Activated naive CD4-positive, alpha-beta T cell (primary cell): Measurements from ENCODE around the gene ZFYVE21.
"Not testable (repeated sequence)": the region's sequence is repeated elsewhere in the genome, so short reads cannot be mapped to it uniquely, and the experiment has no call there.

Experiments used
- DNase-seq, 4 experiments: peaks; one replicate each; lab custom pipeline; 2025; lab: John Stamatoyannopoulos, UW

ZFYVE21 gene

DNA sequence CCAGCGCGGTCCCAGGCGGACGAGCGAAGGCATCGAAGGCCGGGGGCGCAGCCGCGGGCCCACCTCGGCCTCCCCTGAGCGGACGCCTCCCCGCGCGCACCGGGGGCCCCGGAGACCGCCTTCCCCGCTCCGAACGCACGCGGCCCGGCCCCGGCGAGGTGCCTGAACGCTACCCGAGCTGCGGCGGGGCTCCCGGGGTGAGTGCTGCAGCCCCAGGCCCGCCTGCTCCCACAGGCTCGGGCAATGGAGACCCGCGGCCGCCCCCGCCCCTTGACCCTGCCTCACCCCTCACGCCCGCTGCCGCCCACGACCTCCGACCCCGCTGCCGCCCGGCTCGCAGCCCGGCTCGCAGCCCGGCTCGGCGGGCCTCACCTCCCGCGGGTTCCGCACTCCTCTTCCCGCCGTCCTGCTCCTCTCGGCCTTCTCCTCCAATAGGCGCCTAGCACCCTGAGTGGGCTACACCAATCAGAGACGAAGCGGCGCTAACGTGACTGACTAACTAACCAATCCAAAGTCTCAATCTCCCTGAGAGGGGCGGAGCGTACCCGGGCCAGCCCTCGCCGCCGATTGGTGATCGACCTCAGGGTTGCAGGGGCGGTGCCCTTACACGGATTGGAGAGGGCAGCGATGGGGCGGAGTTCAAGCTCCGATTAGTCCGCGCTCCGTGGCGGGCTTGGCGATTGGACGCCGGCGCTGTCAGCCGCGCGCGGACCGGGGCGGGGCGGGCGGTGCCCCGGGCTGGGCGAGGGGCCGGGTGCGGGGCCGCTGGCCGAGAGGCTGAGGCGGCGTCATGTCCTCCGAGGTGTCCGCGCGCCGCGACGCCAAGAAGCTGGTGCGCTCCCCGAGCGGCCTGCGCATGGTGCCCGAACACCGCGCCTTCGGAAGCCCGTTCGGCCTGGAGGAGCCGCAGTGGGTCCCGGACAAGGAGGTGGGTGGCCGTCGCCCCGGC lies at the start of gene ZFYVE21, which contains the start of gene XRCC3:
TSS of gene ZFYVE21 (plus strand) at position 759 of the 949 bp plus-strand sequence. CDS start at position 791, 32 bp downstream.
TSS of gene XRCC3 (minus strand) at position 400 of the 949 bp plus-strand sequence. CDS start 4,364 bp downstream, outside the sequence.
- DNase-seq: peak; percentile 97 to 99 (median 98)

DNA sequence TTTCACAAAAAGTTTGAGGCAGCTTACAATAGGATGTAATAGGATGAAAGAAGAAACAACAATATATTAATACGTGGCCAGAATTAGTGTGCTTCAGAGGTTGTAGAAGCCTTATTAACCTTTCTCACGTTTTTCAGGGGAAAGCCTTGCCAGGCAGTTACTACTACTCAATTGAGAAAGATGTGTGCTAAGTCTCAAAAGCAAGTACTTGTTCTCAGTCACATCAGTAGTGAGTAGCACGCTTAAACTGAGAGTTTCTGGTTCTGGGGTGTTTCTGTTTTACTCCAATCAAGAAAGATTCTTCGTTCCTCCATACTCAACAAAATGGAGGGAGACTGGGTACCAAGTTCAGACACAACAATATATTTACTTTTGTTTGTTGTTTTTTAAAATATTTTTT lies 47.9 kb upstream of the ZFYVE21 start:
- DNase-seq: no peak

DNA sequence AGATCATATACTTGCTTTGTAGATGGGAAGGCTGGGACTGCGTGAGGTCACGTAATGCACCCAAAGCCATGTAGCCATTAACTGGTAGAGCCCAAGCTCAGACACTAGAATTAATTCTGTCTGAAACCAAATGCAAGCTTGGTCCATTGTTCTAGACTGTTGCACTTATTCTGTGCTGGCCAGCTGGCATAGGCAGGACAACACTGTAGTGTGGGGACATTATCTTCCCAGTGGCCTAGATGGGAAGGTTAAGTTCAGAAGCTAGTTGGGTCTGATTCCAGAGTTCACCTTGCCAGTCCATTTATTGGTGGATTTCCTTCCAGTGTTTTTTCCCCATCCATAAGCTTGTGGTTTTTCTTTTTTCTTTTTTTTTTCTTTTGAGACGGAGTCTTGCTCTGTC lies 47.5 kb upstream of the ZFYVE21 start:
- DNase-seq: no peak

DNA sequence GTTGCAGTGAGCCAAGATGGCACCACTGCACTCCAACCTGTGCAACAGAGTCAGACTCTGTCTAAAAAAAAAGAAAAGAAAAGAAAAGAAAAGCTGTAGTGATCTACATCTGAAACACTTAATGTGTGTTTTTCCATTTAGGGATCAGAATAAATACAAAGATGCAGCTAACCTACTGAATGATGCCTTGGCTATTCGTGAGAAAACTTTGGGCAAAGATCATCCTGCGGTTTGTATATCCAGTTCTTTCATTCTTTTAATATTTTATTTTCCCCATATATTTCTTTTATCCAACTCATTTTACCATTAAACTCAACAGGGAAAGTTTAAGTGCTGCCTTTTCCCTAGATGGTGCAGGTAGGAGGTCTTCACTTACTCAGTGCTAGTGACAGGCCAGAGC lies 46.2 kb upstream of the ZFYVE21 start:
- no peak for DNase-seq

DNA sequence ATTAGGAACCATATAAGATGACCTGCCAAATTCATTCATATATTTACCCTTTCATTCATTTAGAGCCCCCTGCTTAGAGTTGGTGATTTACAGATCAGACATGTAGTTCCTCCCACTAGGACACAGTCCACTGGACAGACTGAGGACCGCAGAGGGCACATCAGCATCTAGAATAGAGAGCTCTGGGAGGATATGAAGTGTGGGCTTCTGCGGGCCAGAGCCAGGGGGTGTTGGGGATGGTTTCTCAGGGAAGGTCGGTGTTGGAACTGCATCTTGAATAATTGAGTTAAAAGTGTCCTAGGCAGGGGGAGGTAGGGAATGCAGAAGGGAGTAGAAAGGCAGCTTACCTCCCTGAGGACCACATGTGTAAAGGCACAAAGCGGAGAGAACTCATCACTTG lies 43.7 kb upstream of the ZFYVE21 start:
- DNase-seq: no peak

DNA sequence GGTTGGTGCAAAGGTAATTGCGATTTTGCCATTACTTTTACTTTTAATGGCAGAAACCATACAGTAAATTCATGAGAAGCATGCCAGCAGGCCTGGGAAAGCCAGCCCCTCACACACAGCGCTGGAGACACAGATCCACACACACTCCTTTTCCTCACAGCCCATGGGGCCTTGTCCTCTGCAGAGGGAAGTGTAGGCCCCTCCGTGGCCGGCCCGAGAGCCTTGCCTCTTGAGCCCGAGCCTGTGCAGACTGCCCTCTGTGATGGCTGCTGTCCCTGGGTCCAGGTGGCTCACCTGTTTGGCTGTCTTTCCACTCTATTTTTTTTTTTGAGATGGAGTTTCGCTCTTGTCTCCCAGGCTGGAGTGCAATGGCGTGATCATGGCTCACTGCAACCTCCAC lies 39.7 kb upstream of the ZFYVE21 start:
- no peak for DNase-seq

DNA sequence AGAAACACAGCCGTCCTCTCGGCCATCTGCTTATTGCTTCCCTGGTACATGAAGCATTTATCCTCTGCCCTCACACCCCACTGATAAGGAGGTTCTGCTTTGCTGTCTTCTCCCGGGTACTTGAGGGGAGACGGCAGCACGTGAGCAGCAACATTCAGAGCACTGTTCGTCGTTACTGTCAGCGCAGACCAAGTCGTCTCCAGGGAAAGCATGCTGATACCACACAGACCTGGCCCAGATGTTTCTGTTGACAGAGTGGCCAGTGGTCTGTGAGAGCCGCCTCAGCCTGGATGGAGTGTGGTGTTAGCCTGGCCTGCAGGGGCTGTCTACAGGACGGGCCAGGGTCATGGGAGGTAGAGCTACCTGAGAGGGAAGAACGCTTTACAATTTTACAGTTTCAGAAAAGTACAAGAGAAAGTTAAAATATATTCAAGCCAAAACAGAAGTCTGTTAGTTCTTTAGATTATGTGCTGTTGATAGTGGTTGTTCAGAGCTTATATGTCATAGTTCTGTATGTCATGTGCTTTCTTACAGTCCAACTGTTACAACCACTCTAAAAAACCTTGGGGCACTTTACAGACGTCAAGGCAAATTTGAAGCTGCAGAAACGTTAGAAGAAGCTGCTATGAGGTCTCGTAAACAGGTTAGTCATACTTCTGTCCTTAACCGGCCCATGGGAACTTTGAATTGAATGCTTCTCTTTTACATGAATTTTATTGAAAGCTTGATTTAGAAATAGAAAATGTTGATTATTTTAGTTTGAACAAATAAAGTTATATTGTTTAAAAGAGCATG lies 38.5 kb upstream of the ZFYVE21 start:
- DNase-seq: no peak

DNA sequence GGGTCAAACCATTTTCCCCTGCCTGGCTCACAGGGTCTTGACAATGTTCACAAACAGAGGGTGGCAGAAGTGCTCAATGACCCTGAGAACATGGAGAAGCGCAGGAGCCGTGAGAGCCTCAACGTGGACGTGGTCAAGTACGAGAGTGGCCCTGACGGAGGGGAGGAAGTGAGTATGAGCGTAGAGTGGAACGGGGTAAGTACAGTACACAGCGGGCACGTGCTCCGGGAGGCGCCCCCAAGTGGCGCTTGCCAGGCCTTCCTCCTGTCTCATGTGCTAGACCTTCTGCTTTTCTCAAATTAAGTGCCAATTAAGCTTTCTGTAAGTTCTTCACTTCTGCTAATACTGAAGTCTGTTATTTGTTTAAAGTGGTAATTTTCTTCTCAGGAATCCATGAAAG lies 36.3 kb upstream of the ZFYVE21 start:
- DNase-seq: peak in 2 of 4 experiments; percentile 16 to 20

DNA sequence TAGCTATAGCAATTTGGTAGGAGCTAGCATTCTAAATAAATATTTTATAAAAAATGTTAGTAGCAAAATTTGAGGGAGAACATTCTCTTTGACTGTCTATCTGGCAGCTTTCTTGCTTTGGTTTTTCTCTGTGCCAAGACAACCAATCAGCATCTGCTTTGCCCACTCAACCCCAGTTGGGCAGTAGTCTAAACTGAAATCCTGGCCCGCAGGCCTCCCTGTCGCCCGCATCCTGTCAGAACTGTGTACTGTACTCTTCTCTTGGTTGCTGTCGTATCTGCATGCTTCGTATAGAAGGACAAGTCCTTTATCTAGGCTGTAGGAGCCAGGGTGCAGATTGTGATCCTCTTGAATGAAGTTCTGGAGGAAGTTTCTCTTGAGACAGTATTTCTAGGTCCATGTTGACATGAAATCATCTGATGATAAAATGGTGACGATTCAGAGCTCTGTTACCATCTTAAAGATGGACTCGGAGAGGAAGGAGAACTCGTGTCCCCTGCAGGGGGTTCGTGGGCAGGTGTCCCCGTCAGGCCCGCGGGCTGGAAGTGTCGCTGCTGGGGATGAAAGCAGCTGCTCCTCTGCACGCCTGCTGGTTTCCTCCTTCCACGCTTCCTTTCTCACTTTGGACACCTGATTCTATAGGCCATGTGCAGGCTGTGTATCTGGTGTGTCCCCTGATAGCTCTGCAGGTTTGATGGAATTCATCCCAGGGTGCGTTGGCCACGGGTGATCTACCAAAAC lies 34.9 kb upstream of the ZFYVE21 start:
- DNase-seq: no peak

DNA sequence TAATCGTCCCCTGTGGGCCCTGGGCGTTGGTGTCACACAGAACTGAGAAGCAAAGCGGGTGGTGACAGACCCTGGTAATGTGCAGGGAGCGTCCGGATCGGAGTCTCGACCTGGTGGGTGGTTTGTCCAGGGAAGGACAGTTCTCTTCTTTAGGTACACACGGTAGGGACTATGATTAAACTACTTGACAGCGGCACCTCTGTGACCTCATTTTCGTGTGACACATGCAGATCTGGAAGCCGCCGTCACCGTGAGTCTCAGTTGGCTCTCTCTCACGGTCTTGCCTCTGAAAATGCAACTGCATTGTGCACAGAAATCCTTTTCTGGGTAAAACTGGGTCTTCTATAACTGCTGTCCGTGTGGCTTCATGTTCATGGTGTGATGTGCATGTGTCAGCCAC lies 32.5 kb upstream of the ZFYVE21 start:
- no peak for DNase-seq

DNA sequence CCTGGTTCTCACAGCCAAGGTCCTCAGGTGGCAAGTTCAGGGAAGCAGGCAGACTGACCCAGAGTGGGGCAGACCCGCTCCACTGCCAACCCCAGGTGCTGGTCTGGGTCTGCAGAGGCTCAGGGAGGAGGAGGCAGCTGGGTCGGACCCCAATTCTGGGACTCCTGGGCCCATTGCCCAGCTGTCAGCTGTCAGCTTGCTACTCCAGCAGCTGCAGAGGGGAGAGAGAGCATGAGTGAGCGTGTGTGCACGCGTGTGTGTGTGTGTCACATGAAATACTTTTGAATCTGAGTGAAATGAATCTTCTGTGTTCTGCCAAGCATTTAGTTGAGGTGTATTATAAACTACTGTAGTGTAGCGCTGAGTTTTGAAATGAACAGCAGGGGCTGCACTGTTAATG lies 31.1 kb upstream of the ZFYVE21 start:
- no peak for DNase-seq

DNA sequence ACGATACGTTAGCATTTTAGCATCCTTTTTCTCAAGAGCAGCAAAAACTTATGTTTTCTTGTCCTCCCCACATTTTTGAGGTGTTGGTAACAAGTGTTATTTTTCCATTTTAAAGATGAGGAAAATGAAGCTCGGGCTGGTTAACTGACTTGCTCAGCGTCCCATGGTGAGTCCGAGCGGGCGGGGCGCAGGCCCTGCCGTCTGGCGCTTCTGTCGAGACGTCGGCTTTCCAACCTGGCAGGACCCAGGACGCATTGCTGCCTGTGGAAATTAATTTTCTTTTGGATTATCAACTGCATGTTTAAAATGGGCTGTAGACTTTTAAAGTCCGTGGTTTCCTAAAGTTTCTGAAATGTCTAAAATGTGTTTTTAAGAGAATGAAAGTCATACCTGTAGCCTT lies 30.7 kb upstream of the ZFYVE21 start:
- DNase-seq: no peak

DNA sequence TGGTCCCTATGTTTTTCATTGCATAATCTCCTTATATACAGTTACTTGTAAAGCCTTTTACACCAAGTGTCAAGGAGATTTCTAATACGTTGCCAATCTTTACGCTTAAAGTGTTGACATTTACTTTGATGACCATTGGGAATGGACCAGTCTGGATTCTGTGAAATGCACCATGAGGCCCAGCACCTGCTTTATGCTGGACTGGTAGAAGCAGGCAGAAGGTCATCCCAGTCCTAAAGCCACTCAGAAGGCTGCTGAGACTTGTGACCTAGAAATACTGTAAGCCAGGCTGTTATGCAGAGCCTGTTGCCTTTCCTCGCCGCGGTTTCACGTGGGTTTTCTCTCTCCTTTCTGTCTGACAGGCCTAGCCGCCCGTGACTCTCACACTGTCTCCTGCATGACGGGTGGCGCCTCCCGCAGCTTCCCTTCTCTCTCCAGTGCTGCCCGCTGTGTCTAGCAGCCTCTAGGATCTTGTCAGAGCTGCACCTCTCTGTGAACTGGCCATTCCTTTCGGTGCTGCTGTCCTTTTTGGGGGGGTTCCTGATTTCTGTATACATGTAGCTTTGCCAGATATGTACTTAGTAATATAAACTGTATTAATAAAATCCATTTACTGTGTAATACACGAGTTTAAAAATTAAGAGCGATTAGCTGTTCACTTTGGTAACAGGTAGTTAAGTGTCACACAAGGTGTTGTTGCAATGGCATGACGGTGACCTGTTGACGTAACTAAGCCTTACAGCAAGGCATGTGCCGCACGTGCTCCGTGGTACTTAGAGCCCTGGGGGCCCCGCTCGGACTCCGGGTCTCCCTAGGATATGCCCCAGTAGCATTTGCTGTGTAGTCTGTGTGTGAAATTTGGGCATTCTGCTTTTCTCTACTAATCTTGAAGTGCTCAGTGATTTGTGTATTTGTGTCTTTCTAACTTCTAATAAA lies 30.1 kb upstream of the ZFYVE21 start:
- no peak for DNase-seq

DNA sequence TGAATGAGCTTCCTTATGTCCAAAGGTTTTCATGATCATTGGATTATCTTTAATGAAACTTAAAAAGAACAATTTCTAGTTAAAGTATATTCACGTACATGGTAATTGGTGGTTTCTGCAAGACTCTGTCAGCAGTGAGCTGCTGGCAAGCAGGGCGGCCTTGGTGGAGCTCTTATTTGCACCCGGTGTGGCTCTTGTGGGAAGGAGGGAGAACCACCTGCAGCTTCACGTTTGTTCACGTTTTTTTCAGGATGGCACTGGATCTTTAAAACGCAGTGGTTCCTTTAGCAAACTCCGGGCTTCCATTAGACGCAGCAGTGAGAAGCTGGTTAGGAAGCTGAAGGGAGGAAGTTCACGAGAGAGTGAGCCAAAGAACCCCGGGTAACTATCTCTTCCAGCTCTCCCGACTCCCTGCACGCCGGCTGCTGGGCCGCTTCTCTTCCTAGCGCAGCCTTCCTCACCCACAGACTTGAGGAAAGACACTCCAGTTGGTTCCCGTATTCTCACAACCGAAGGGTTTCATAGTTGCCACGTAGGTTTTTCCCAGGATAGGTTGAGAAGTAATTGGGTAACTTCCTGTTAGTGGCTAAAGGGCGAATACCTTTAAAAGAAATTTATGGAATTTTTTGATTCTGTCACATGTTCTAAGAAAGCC lies 28.7 kb upstream of the ZFYVE21 start:
- no peak for DNase-seq

DNA sequence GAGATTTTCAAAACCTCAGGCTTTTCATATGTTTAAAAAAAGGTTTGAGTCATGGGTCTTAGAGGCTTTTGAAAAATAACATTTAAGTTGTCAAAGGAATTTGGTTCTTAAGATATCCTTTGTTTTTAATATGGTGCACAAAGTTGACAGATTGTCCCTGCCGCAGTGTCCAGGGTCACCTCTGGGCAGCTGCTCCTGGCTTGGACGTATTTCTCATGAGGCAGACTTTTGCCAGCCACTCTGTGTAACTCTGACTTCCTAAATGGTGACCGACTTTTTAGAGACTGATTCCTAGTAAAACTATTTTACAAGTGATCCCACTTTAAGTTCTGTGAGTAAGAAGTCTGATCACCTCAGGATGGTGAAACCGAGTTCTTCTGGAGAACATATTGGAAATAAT lies 27.9 kb upstream of the ZFYVE21 start:
- no peak for DNase-seq

DNA sequence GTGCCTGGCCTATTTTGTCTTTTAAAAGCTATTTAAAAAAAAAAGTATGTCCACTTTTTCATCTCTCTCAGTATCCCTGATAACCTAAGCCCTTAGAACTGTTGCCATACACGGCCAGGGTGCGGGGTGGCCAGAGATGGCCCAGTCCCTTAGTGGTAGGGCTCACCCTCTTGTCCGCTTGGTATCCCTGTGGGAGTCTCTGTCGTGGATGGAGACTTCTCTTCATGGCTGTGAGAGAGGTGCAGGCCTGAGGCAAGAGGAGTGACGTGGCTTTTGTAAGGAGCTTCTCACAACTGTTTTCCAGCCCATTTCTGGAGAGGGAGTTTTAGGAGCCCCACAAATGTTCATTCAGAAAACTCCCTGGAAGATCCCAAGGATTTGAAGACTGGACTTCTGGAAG lies 27.2 kb upstream of the ZFYVE21 start:
- DNase-seq: no peak

DNA sequence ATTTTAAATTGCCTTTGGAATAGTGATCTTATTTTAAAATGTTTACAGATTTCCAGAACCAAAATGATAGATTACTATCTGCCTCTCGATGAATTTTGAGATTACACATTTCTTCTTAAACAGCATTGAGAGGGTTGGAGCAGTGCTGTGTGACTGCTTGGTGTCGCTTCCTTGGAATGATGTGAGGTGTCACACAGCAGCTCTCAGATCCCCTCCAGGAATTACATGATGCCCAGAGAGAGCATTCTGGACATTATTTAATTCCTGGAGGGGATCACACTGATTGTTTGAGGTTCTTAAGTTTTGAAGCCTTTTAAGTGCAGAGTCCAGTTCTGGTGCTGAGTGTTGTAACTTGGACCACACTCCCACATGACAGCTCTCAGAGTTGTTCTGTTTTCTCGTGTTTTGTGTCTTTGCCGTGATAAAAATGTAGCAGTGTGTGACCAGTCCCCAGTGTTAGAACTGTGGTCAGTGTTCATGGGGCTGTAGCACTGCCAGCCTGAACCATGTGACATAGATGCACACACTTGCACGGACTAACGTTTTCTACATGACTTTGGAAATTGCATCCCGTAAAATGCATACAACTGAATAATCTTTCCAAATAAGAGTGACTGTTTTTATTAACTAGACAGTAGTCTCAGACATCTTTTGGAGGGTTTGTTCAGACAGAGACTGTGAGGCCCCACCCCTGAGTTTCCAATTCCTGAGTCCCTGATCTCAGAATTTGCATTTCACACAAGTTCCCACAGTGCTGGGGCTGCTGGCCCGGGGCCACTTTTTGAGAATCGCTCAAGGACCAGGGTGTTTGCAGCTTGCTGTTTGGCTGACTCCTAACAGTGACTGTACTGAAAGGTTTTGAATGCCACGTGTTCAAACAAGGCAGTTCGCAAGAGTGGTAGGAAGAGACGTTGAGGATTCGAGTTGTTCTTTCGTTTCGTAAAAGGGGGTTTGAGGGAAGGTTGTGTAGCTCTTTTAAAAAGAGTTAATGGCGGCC lies 26.4 kb upstream of the ZFYVE21 start:
- DNase-seq: no peak

DNA sequence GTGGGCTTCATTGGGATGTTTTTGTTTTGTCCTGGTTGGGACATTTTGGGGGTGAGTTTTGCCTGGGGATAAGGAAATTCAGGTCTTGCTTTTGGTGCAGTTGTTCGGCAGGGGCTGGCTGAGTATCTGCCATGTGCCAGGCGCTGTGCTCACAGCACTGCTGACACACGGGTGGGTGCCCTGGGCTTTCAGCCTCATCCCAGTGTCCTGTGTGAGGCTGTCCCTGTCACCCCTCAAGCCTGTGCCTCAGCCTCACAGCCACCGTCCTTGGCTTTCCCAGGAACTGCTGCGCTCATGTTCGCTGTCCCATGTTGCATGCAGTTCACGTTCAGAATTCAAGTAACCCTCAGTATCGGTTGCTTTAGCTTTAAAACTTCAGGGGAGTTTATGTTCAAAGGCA lies 25.3 kb upstream of the ZFYVE21 start:
- no peak for DNase-seq

DNA sequence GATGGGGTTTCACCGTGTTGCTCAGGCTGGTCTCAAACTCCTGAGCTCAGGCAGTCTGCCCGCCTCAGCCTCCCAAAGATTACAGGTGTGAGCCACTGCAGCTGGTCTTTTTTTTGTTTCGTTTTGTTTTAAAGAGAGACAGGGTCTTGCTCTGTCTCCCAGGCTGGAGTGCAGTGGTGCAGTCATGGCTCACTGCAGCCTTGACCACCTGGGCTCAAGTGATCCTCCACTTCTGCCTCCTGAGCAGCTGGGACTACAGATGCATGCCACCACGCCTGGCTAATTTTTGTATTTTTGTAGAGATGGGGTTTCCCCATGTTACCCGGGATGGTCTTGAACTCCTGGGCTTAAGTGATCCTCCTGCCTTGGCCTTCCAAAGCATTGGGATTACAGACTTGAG lies 24.0 kb upstream of the ZFYVE21 start:
- not testable (repeated sequence) for DNase-seq
